Smooth muscle cell (in vitro differentiated cells): ENCODE results near the gene SNX30. TPM values are rescaled to one million over a fixed set of nuclear protein-coding genes. Genes with fewer than 3 reads are reported as not detected.

Experiments
- DNase-seq: peaks from one replicate; lab custom pipeline; 2025; ENCODE audit not compliant: unreplicated experiment; lab: John Stamatoyannopoulos, UW
- H2AFZ ChIP-seq: fragments of 200-600 bp; sonication (generic); 2 replicates; pipeline ENCODE4 v1.6.0; 2016; ENCODE audit warnings: antibody characterized with exemption, low read depth, mild to moderate bottlenecking
- H3F3A ChIP-seq: fragments of 200-600 bp; sonication (generic); 2 replicates; pipeline ENCODE4 v1.6.0; 2017; ENCODE audit warnings: antibody characterized with exemption, low read depth
- H3K27ac ChIP-seq: fragments of 200-600 bp; sonication (generic); 2 replicates; pipeline ENCODE4 v1.5.1; 2016; ENCODE audit warnings: low read depth, mild to moderate bottlenecking
- H3K27me3 ChIP-seq: fragments of 200-600 bp; sonication (generic); 2 replicates; pipeline ENCODE4 v1.6.1; 2016; ENCODE audit warnings: low read depth, mild to moderate bottlenecking
- H3K36me3 ChIP-seq: fragments of 200-600 bp; sonication (generic); 2 replicates; pipeline ENCODE4 v1.5.1; 2016; ENCODE audit warnings: low read depth
- H3K4me1 ChIP-seq: fragments of 200-600 bp; sonication (generic); 2 replicates; pipeline ENCODE4 v1.5.1; 2016; ENCODE audit warnings: low read depth
- H3K4me2 ChIP-seq: fragments of 200-600 bp; sonication (generic); 2 replicates; pipeline ENCODE4 v1.6.0; 2016; ENCODE audit warnings: mild to moderate bottlenecking
- H3K4me3 ChIP-seq: fragments of 200-600 bp; sonication (generic); 2 replicates; pipeline ENCODE4 v1.5.1; 2016; ENCODE audit warnings: mild to moderate bottlenecking
- H3K79me2 ChIP-seq: fragments of 200-600 bp; sonication (generic); 2 replicates; pipeline ENCODE4 v1.6.0; 2016; ENCODE audit warnings: low read depth, mild to moderate bottlenecking
- H3K9ac ChIP-seq: fragments of 200-600 bp; sonication (generic); 2 replicates; pipeline ENCODE4 v1.6.0; 2016; ENCODE audit warnings: low read depth
- H3K9me3 ChIP-seq: fragments of 200-600 bp; sonication (generic); replicated peaks from 2 replicates; pipeline ENCODE4 v1.5.1; 2016; ENCODE audit warnings: low read depth
- H4K20me1 ChIP-seq: fragments of 200-600 bp; sonication (generic); 2 replicates; pipeline ENCODE4 v1.6.0; 2016; ENCODE audit warnings: low read depth
- WGBS: methylation state at CpG from one replicate; pipeline ENCODE4 v1.1.7; 2016; ENCODE audit warnings: low lambda C conversion rate; 5-methylcytosine and 5-hydroxymethylcytosine counted together
- polyA plus RNA-seq: library from polyadenylated mRNA; unstranded; fragments of >200 nt; fragmentation: Nextera tagmentation; extraction: Ambion mirVana; gene quantifications from 2 replicates; pipeline ENCODE4 v1.2.1, GENCODE V29; 2016
- total RNA-seq: library from RNA; depleted of rRNA; stranded (reverse); fragments of >200 nt; gene quantifications from 2 replicates; pipeline ENCODE4 v1.2.3, GENCODE V29; 2014
- TF ChIP-seq, protein P1 (sequence below): fragments of 200-600 bp; sonication (generic); IDR thresholded peaks from 2 replicates; pipeline ENCODE4 v1.5.1; 2017; ENCODE audit warnings: borderline replicate concordance, mild to moderate bottlenecking, antibody characterized with exemption; ENCODE audit not compliant: insufficient read depth, poor library complexity, severe bottlenecking

SNX30 gene
- total and polyA plus RNA-seq, 2 experiments from 2014 or later, result 3.6 to 10.7 TPM

DNA sequence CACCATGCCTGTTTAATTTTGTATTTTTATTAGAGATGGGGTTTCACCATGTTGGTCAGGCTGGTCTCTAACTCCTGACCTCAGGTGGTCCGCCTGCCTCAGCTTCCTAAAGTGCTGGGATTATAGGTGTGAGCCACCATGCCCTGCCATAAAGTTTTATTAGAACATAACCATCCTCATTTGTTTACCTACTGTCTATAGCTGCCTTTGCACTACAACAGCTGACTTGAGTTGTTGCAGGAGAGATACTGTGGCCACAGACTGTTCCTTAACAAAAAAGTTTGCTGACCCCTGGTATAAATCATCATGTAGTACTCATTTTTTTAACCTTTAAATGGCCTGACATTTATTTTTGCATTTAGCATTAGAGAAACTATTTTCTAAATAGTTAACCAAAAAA, 31.7 kb downstream of the SNX30 start:
- Histone ChIP-seq H3K4me2 (no peak overlapping the region), H4K20me1 (peaks cover 32% of the 10 kb centered on the region), H3K79me2 (peaks cover 3% of the 10 kb centered on the region), H3K27me3 (no peaks in the 10 kb centered on the region), H3K4me1 (no peaks in the 10 kb centered on the region), H3K9me3 (no peaks in the 10 kb centered on the region), H3K4me3 (no peak overlapping the region), H3F3A (no peaks in the 10 kb centered on the region), H3K27ac (no peak overlapping the region), H2AFZ (no peak overlapping the region), H3K9ac (no peak overlapping the region), H3K36me3 (no peaks in the 10 kb centered on the region)
- TF ChIP-seq, protein P1, sequence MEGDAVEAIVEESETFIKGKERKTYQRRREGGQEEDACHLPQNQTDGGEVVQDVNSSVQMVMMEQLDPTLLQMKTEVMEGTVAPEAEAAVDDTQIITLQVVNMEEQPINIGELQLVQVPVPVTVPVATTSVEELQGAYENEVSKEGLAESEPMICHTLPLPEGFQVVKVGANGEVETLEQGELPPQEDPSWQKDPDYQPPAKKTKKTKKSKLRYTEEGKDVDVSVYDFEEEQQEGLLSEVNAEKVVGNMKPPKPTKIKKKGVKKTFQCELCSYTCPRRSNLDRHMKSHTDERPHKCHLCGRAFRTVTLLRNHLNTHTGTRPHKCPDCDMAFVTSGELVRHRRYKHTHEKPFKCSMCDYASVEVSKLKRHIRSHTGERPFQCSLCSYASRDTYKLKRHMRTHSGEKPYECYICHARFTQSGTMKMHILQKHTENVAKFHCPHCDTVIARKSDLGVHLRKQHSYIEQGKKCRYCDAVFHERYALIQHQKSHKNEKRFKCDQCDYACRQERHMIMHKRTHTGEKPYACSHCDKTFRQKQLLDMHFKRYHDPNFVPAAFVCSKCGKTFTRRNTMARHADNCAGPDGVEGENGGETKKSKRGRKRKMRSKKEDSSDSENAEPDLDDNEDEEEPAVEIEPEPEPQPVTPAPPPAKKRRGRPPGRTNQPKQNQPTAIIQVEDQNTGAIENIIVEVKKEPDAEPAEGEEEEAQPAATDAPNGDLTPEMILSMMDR, result no peak
- DNase-seq, result no peak
- WGBS, result 100% methylated on average over 1 of the region's 1 CpG

DNA sequence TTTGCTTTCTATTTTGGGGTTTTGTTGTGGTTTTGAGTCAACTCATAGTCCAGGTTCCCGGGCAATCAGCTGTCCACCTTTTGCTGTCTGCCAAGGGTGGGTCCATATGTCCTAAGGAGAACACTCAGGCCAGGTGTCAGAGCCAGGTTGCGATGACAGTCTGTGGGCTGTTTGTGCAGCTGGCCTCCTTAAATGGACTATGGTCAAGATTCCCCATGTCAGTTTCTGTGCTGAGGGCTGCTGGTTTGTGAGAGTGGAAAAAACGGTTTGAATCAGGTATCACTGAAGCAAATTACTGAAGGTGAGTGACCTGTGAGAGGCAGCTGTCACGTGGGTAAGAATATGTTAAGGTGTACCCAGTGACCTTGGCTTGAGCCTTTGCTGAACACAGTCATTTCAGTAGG, 33.0 kb downstream of the SNX30 start:
- Histone ChIP-seq H3K4me1 (no peaks in the 10 kb centered on the region), H3K27ac (no peak overlapping the region), H3K9me3 (no peaks in the 10 kb centered on the region), H2AFZ (no peak overlapping the region), H3K36me3 (no peaks in the 10 kb centered on the region), H4K20me1 (peaks cover 30% of the 10 kb centered on the region), H3K4me3 (no peak overlapping the region), H3F3A (no peaks in the 10 kb centered on the region), H3K79me2 (peaks cover 3% of the 10 kb centered on the region), H3K4me2 (no peak overlapping the region), H3K9ac (no peak overlapping the region), H3K27me3 (no peaks in the 10 kb centered on the region)
- no peak for DNase-seq
- 75% methylated on average over 4 of the region's 4 CpGs for WGBS
- TF ChIP-seq, protein P1, result no peak

DNA sequence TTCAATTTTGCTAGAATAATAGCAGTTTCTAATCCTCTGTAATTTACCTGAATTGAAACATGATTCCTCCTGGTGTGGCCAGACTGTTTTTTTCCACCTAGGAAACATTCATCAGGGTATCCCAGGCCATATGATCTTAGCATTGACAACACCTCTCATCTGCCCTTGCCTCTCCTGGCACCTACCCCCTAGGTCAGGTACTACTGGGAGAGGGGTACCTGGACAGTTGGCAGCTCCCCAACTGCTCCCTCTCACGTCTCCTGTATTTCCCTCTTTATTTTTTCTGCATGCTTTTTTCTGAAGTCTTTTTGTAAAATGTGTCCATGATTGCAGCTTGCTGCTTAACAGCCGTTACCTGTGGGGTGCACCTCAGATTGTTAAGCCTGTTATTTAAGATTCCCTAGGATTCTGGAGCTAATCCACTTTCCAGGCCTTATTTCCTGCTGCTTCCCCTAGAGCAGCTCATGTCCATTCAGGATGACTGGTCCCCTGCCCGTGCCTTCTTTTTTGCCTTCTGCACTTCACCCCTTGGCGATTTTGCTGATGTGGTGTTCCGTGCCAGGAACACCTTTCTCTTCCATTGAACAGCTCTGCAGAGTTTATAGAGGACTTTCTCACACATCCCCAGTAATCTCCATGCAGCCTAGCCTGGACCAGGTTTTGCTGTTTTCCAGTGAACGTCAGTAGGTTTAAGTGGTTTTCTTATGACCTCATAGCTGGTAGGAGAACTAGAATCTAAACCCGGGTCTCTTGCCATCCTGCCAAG, 33.6 kb downstream of the SNX30 start:
- no peak overlapping the region for H2AFZ ChIP-seq
- no peaks in the 10 kb centered on the region for H3K36me3 ChIP-seq
- no peaks in the 10 kb centered on the region for H3K27me3 ChIP-seq
- no peaks in the 10 kb centered on the region for H3K4me1 ChIP-seq
- no peaks in the 10 kb centered on the region for H3K9me3 ChIP-seq
- H4K20me1 ChIP-seq, result peaks cover 28% of the 10 kb centered on the region
- H3K9ac ChIP-seq, result no peak overlapping the region
- TF ChIP-seq, protein P1, result no peak
- H3K79me2 ChIP-seq, result peaks cover under 1% of the 10 kb centered on the region
- DNase-seq, result no peak
- no peaks in the 10 kb centered on the region for H3F3A ChIP-seq
- no peak overlapping the region for H3K27ac ChIP-seq
- H3K4me2 ChIP-seq, result peak overlapping the region; percentile 42
- H3K4me3 ChIP-seq, result no peak overlapping the region
- WGBS, result 22% methylated on average over 7 of the region's 7 CpGs

DNA sequence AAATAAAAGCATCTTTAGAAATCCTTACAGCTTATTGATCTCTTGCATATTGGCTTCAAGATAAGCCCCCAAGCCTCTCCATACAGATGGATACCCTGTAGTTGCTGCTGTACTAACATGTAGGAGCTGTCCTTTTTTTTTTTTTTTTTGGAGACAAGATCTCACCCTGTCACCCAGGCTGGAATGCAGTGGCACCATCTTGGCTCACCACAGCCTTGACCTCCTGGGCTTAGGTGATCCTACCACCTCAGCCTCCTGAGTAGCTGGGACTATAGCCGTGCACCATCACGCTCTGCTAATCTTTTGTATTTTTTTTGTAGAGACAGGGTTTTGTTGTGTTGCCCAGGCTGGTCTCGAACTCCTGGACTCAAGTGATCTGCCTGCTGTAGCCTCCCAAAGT, 35.4 kb downstream of the SNX30 start:
- TF ChIP-seq, protein P1, result no peak
- H3K9me3 ChIP-seq, result no peaks in the 10 kb centered on the region
- 85% methylated on average over 3 of the region's 3 CpGs for WGBS
- H3K4me1 ChIP-seq, result no peaks in the 10 kb centered on the region
- H2AFZ ChIP-seq, result no peak overlapping the region
- no peak overlapping the region for H3K4me2 ChIP-seq
- DNase-seq, result no peak
- H3K27ac ChIP-seq, result no peak overlapping the region
- H4K20me1 ChIP-seq, result peaks cover 26% of the 10 kb centered on the region
- no peak overlapping the region for H3K9ac ChIP-seq
- H3K36me3 ChIP-seq, result no peaks in the 10 kb centered on the region
- H3K79me2 ChIP-seq, result no peaks in the 10 kb centered on the region
- H3K27me3 ChIP-seq, result no peaks in the 10 kb centered on the region
- no peaks in the 10 kb centered on the region for H3F3A ChIP-seq
- no peak overlapping the region for H3K4me3 ChIP-seq
